Liver (tissue), 3 donors: Measurements from ENCODE around the gene RRP12.

Experiments used
- CTCF ChIP-seq: fragments of 150-350 bp; IDR thresholded peaks from 2 replicates; pipeline ENCODE4 v1.5.1; 2017; ENCODE audit warnings: improper control_type of control experiment, low read depth, low read length; ENCODE audit not compliant: missing input control
- NR2F2 ChIP-seq: IDR thresholded peaks from 2 replicates; pipeline ENCODE4 v1.6.1; 2016; ENCODE audit warnings: antibody characterized with exemption
- YY1 ChIP-seq: IDR thresholded peaks from 2 replicates; pipeline ENCODE4 v1.6.1; 2016; ENCODE audit warnings: antibody characterized with exemption, mild to moderate bottlenecking
- donor health status: healthy.
- donor health status: healthy.

- TF ChIP-seq NR2F2 (no peak), CTCF (no peak), YY1 (no peak)
Observed at GRCh38 chr10:97435211-97435610, 34.1 kb upstream of the RRP12 start.
